Hypothalamus (tissue), 51 donors: ENCODE data around the gene NUP62.

Experiments used
- DNase-seq, 51 donors: peaks; one replicate each; lab custom pipeline; 2025; lab: John Stamatoyannopoulos, UW

Gene NUP62

GRCh38 chr19:49887037-49887664, 42.2 kb downstream of the NUP62 start:
- DNase-seq, result no peak

- no peak for DNase-seq
These were observed 44.5 kb downstream of the NUP62 start for GRCh38 chr19:49884760-49885159.

GRCh38 chr19:49884109-49884508, 45.2 kb downstream of the NUP62 start:
- DNase-seq, result no peak

- no peak for DNase-seq
These were observed 46.2 kb downstream of the NUP62 start for GRCh38 chr19:49883094-49883493.

GRCh38 chr19:49882643-49883042, 46.7 kb downstream of the NUP62 start:
- no peak for DNase-seq

GRCh38 chr19:49881672-49882394, 47.5 kb downstream of the NUP62 start:
- DNase-seq, result no peak

- no peak for DNase-seq
These were observed 48.1 kb downstream of the NUP62 start for GRCh38 chr19:49881186-49881585.

GRCh38 chr19:49880162-49880869, 49.0 kb downstream of the NUP62 start:
- no peak for DNase-seq

GRCh38 chr19:49879243-49879963, 49.9 kb downstream of the NUP62 start:
- DNase-seq, result no peak

GRCh38 chr19:49878744-49879070, 50.6 kb downstream of the NUP62 start:
- no peak for DNase-seq

- peak in 48 of 51 donors; percentile 86 to 99 (median 94) for DNase-seq
These were observed 51.2 kb downstream of the NUP62 start for GRCh38 chr19:49877879-49878743.

GRCh38 chr19:49877020-49877878, 52.1 kb downstream of the NUP62 start, which contains the start of the genes AKT1S1 and TBC1D17:
AKT1S1 (minus strand) TSS chr19:49877355; CDS start chr19:49873295, 4,060 bp downstream.
TBC1D17 (plus strand) TSS chr19:49877702; CDS start chr19:49877724, 22 bp downstream.
- peak; percentile 95 to 100 (median 99) for DNase-seq

- DNase-seq, result peak; percentile 80 to 100 (median 97)
These were observed 52.8 kb downstream of the NUP62 start for GRCh38 chr19:49876422-49877019.

GRCh38 chr19:49875857-49876421, 53.4 kb downstream of the NUP62 start:
- peak in 41 of 51 donors; percentile 29 to 82 (median 63) for DNase-seq

- no peak for DNase-seq
These were observed 54.1 kb downstream of the NUP62 start for GRCh38 chr19:49875177-49875576.

- DNase-seq, result no peak
These were observed 54.7 kb downstream of the NUP62 start for GRCh38 chr19:49874503-49875157.

- no peak for DNase-seq
These were observed 55.5 kb downstream of the NUP62 start for GRCh38 chr19:49873834-49874233.

GRCh38 chr19:49873129-49873521, 56.2 kb downstream of the NUP62 start:
- DNase-seq, result no peak
